H1 (cell line): Measurements from ENCODE around the gene CTDNEP1. TPM values are rescaled to one million over a fixed set of nuclear protein-coding genes. Genes with fewer than 3 reads are reported as not detected.

Experiments
- CBX8 ChIP-seq: fragments of 300-800, 300-1000 bp; sonication (generic); IDR thresholded peaks from 2 replicates; pipeline ENCODE4 v1.7.1; 2016; ENCODE audit warnings: low read depth, low read length, borderline replicate concordance
- NANOG ChIP-seq: IDR thresholded peaks from 2 replicates; pipeline ENCODE4 v1.6.1; 2011; ENCODE audit warnings: low read length, low read depth, mild to moderate bottlenecking, inconsistent platforms; ENCODE audit not compliant: insufficient read depth, poor library complexity, severe bottlenecking
- POLR2AphosphoS5 ChIP-seq: IDR thresholded peaks from 2 replicates; pipeline ENCODE4 v1.6.1; 2011; ENCODE audit warnings: low read depth, low read length
- RNF2 ChIP-seq: fragments of 200-900, 300-1000 bp; sonication (generic); IDR thresholded peaks from 2 replicates; pipeline ENCODE4 v1.7.1; 2016; ENCODE audit warnings: borderline replicate concordance, low read depth, mild to moderate bottlenecking, antibody characterized with exemption, low read length; ENCODE audit not compliant: poor library complexity, severe bottlenecking; ENCODE audit errors: missing control alignments
- polyA plus RNA-seq, 7 experiments: library from polyadenylated mRNA; depleted of rRNA in 3 of 7; stranded (reverse) in 5 of 7; unstranded in 2 of 7; fragments of >200 nt in 5 of 7; fragments of 200-250 nt in 2 of 7; gene quantifications; 1 replicate in 5 of 7; 2 replicates in 1 of 7; 4 replicates in 1 of 7; pipeline versions ENCODE4 v1.2.1 to v1.2.3, GENCODE V29; 2011 to 2013; ENCODE audit warnings: missing spikeins in 2 of 7, mixed read lengths in 2 of 7
- total RNA-seq: library from RNA; stranded (reverse); fragmentation: NEBNext Ultra II Directional; extraction: Animal tissue kit (Norgen Biotek cat#: 25700); gene quantifications from 2 replicates; pipeline ENCODE4 v1.2.1, GENCODE V29; 2021
- TF ChIP-seq, protein P1 (sequence below): IDR thresholded peaks from 2 replicates; pipeline ENCODE4 v1.6.1; 2012; ENCODE audit warnings: inconsistent platforms

CTDNEP1 gene
- total and polyA plus RNA-seq, 2 of the 8 experiments (the other 6 are each of a cell fraction or from before 2014, with no cell fraction given): 114 to 123 TPM

DNA sequence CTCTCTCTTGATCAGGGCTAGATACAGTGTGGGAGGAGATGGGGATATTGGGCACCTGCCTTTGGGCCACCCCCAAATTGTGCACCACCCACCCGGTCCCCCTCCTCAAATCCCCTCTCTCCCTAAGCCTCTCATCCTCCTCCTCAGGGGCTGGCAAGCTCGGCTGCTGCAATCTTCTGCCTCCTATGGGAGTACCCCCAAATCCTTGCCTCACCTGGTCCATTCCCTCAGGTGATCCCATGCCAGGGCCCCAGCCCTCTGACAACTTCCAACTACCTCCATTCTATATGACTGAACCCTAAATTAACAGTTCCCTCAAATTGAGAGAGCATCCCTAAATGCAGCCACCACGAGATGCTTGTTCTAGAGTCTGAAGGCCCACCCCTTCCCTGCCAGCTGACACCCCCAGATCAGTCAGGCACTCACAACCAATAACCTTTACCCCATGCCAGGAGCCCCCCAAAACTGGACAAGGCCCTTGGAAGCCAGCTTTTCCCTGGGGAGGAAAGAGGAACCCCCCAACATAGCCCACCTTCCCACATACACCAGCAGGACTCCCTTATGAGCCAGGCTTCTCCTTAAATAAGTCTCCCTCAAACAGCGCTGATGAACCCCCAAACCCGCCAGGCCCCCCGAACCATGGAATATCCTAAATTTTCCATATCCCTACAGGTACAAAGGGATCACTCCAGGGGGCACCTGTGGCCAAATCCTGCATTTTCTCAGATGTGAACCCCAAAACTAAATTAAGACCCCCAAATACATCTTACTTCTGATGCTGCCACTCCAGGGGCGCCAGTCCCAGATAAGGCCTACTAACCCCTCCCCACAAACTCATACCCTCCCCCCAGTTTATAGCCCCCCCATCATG lies 35.1 kb downstream of the CTDNEP1 start (continued):
- TF ChIP-seq NANOG (no peak), RNF2 (no peak), CBX8 (no peak), POLR2AphosphoS5 (no peak)
- TF ChIP-seq, protein P1, sequence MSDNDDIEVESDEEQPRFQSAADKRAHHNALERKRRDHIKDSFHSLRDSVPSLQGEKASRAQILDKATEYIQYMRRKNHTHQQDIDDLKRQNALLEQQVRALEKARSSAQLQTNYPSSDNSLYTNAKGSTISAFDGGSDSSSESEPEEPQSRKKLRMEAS: no peak
